NCI-H226 (cell line): ENCODE measurements around the gene KLRG1.
A peak's percentile ranks its signal among the peaks of the same experiment; 100 is the strongest.

Experiments used
- DNase-seq: peaks from one replicate; pipeline ENCODE4 v3.0.0-alpha.2; 2015

KLRG1 gene

DNA sequence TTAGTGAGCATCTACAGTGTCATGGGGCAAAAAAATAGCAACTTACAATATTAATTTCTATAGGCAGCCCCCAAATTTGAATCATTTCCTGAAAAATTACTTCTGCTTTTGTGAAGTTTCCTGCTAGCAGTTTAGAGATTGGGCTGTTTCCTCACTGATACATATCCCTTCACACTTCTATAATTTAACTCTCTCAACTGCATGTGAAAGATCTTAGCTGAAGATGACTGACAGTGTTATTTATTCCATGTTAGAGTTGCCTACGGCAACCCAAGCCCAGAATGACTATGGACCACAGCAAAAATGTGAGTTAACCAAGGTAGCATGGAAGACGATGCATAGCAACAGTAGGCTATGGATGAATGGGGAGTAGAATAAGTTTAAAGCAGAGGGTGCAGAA is at the start of gene KLRG1:
Gene KLRG1, plus strand, starts transcription at position 134 of the 400 bp plus-strand sequence. Its CDS starts 90 bp downstream, at position 224.
- no peak for DNase-seq

- DNase-seq: no peak
These were observed 47.5 kb upstream of the KLRG1 start for GRCh38 chr12:8941691-8942478.

DNA sequence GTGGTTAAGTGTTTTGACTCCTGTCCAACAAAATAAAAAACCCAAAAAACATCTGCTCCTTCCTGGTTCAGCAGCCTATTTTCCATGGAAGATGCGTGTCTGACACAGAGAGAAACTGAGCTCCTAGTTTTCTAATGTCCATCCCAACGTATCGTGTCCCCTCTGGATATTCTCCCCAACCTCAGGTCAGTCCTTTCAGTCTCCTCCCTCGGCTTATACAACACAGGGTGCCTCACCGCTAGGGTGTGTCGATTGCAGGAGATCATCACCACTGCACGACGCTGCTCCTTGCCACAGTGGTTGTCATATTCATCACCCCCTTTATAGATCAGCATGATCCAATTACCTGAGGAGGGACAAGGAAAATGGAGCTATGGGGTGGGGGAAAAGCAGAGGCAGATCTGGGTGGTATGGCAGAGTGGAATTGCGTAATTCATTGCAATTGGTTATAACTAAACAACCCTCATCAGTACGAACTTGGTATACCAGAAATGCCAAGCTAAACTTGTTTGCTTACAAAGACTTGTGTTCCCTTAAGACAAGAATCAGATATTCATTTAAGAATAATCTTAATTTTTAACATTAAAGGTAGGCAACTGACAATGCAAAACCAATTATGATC is 45.7 kb upstream of the KLRG1 start:
- no peak for DNase-seq

DNA sequence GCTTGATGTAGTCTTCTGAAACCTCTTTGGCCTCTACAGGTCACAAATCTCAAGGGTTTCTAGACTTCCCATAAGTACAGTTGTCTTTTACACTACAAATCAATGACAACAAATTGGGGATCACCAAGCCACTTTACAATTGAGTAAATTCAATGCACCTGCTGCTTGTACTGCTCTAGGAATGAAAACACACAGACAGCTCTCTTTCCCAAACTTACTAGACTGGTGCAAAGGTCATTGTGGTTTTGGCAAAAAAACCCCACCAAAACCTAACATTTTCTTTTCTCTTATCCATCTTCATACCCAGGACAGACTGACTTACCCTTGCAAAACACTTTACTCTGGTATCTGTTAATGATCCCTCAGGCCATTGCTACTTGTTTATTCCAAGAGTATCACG is 42.6 kb upstream of the KLRG1 start:
- DNase-seq: no peak

- no peak for DNase-seq
These were observed 41.6 kb upstream of the KLRG1 start for GRCh38 chr12:8947737-8948136.

DNA sequence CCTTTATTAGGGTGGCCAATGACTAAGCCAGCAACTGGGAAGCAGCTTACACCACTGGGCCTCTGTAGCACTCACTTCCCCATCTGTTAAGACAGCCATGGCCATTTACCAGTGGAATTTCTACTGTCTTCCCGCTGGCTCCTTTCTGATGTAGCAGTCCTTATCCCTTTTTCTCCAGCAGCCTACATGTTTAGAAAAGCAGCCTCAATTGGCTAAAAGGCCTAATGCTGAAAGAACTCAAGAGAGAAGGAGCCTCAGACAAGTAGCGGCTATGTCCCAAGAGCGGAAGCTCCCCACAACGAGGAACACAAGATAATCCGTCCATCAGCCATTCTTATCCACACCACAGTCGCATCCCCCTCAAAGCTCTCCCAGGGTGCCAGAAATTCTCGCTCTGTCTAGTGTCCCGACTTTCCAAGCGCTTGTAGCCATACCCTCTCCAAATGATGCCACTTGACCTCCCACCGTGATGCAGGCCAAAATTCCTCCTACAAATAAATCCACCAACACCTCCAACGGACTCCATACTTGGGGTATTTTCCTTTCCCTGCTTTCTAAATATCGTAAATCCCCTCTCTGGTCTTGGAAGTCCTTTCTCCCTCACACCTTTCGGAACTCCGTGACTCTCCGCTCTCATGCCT is 40.5 kb upstream of the KLRG1 start:
- peak; percentile 4 for DNase-seq

GRCh38 chr12:8949342-8950220 is 39.8 kb upstream of the KLRG1 start, which contains the start of gene M6PR:
Gene M6PR (minus strand): TSS chr12:8949645. CDS start chr12:8946404, 3,241 bp downstream.
- DNase-seq: peak; percentile 96

GRCh38 chr12:8950221-8950527 is 39.2 kb upstream of the KLRG1 start:
- no peak for DNase-seq

- DNase-seq: no peak
These were observed 38.5 kb upstream of the KLRG1 start for GRCh38 chr12:8950702-8951478.

GRCh38 chr12:8951744-8952143 is 37.6 kb upstream of the KLRG1 start:
- DNase-seq: no peak

GRCh38 chr12:8953773-8954402 is 35.5 kb upstream of the KLRG1 start:
- no peak for DNase-seq

DNA sequence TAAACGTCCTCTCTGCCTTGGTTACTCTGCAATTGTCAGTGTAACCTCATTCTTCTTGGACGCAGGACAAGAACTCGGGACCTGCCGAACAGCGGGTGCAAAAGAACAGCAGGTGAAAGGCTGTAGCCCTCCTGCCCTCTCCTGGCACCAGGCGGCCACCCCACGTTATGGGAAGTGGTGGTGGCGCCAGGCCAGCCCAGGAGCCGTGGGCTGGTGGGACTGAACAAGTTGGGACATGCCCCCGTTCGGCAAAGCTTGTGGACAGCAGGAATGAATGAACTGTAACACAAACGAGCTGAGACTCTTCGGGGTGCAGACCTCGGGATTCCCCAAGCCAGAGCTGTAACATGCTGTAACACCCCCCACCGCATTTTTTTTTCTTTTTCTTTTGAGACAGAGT is 33.3 kb upstream of the KLRG1 start:
- DNase-seq: no peak

DNA sequence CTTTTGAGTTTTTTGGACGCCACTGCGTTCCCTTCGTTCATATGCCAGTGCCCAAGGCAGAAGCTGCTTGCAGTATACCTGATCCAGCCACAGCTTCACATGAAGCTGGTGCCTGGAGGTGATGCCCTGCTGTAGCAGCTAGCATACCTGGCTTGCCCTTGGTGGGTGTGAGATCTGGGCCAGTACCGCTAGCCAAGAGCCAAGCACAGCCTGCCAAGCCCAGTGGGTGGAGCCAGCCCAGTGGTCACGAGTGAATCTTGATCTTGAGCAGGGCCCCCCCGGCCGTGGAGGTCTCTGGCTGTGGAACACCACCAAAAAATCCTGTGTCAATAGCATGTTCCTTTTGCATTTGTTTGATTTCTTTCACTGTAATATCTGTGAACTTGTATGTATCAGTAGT is 32.6 kb upstream of the KLRG1 start:
- DNase-seq: no peak

- DNase-seq: no peak
These were observed 31.8 kb upstream of the KLRG1 start for GRCh38 chr12:8957561-8957960.

GRCh38 chr12:8958066-8958465 is 31.3 kb upstream of the KLRG1 start:
- no peak for DNase-seq

DNA sequence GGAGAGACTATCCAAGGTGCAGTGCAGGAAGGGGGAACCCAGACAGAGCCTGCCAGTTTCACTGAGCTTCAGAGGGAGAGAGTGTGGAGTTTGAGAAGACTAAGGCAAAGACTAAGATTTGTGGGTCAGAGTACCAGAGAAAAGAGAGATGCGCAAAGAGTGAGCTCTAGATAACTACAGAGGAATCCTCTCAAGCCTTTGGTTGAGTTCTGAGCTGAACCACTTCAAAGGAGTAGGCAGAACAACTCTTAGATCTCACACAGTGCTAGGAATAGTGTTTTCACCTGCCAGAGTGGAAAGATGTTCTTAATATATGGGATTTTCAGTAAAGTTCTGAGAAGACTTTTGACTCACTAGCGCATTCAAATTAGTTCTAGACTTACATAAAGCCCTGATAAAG is 29.2 kb upstream of the KLRG1 start:
- no peak for DNase-seq

DNA sequence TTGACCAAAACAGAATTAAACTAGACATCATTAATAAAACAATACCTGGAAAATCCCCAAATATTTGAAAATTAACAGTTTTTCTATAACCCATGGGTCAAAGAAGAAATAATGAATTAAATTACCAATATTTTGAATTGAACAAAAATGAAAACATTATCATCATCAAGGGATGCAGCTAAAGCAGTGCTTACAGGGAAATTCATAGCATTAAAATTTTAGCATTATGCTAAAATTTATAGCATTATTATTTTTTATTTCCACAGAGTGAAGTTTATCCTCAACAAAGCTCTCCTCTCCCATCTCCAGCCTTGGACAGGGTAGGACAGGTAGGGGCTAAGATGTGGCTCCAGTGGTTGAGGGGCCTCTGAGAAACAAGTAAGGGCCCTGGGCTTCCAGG is 20.6 kb upstream of the KLRG1 start:
- DNase-seq: no peak

- no peak for DNase-seq
These were observed 19.4 kb upstream of the KLRG1 start for GRCh38 chr12:8969861-8970411.

DNA sequence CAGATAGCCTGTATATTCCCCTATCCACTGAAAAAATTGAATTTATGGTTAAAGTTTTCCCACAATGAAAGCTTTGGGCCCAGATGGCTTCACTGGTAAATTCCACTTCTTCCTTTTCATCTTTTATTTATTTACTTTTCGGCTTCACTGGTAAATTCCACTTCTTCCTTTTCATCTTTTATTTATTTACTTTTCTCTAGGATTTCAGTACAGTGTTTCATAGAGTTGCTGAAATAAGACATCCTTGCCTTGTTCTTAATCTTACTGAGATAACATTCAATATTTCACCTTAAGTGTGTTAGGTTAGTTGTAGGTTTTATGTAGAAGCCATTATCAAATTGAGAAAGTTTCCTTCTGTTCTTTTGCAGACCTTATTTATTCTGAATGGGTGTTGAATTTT is 18.9 kb upstream of the KLRG1 start:
- no peak for DNase-seq

DNA sequence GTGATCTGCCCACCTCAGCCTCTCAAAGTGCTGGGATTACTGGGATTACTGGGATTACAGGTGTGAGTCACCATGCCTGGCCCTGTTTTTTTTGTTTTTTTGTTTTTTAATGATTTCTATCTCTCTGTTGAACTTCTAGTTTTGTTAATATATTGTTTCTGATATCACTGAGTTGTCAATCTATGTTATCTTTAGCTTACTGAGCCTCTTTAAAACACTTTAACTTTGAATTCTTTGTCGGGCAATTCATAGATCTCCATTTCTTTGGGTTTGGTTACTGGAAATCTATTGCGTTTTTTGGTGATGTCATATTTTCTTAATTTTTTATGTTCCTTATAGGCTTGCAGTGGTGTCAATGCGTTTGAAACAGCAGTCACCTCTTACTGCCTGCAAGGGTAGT is 9.2 kb upstream of the KLRG1 start:
- DNase-seq: no peak

DNA sequence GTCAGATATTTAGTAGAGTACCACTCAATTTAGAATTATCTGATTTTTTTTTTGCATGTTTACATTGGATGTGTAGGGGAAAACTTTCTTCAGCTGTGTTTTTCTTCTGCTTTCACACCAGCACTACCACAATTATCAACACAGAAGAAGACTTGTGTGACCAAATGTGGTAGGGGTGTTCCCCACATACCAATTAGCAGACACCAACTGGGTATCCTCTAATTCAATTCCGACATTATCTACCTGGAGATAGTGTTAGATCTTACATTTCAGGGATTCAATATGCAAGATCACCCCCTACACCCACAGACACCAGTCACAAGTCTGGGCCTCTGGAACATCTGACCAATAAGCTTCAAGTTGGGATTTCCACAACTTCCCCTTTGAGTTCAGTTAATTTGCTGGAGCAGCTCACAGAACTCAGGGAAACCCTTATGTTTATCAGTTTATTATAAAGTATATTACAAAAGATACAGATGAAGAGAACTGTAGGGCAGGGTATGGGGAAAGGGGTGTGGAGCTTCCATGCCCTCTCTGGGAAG is 4.1 kb upstream of the KLRG1 start:
- DNase-seq: no peak
